NCI-H1694 treated with DMSO at 0.1 percent for 48 hours (cell line): ENCODE data around the gene GDF7.

Experiments used
- DNase-seq: peaks from one replicate; lab custom pipeline; 2025; lab: John Stamatoyannopoulos, UW

The GDF7 gene

GRCh38 chr2:20629181-20629580 is 37.8 kb upstream of the GDF7 start:
- no peak for DNase-seq

GRCh38 chr2:20629581-20630171 is 37.3 kb upstream of the GDF7 start:
- DNase-seq = peak; percentile 96

GRCh38 chr2:20630967-20631366 is 36.0 kb upstream of the GDF7 start:
- DNase-seq = no peak

GRCh38 chr2:20631617-20632307 is 35.2 kb upstream of the GDF7 start:
- DNase-seq = no peak

GRCh38 chr2:20632446-20632990 is 34.4 kb upstream of the GDF7 start:
- DNase-seq = no peak

GRCh38 chr2:20633001-20633400 is 33.9 kb upstream of the GDF7 start:
- no peak for DNase-seq

GRCh38 chr2:20633794-20634506 is 33.0 kb upstream of the GDF7 start:
- peak; percentile 21 for DNase-seq

GRCh38 chr2:20634507-20635112 is 32.3 kb upstream of the GDF7 start:
- peak; percentile 63 for DNase-seq

GRCh38 chr2:20635113-20635510 is 31.8 kb upstream of the GDF7 start:
- DNase-seq = peak; percentile 80

- DNase-seq = peak; percentile 91
Measured at GRCh38 chr2:20635675-20636584, 31.0 kb upstream of the GDF7 start.

GRCh38 chr2:20637147-20637546 is 29.8 kb upstream of the GDF7 start:
- DNase-seq = no peak

- no peak for DNase-seq
Measured at GRCh38 chr2:20638014-20638413, 28.9 kb upstream of the GDF7 start.

GRCh38 chr2:20638646-20639430 is 28.1 kb upstream of the GDF7 start:
- DNase-seq = no peak

- no peak for DNase-seq
Measured at GRCh38 chr2:20640411-20641122, 26.4 kb upstream of the GDF7 start.

GRCh38 chr2:20641123-20641985 is 25.6 kb upstream of the GDF7 start:
- DNase-seq = no peak

- DNase-seq = peak; percentile 90
Measured at GRCh38 chr2:20642055-20642971, 24.6 kb upstream of the GDF7 start.

- no peak for DNase-seq
Measured at GRCh38 chr2:20643060-20643459, 23.9 kb upstream of the GDF7 start.

GRCh38 chr2:20643826-20644225 is 23.1 kb upstream of the GDF7 start:
- DNase-seq = no peak
